ENCODE data around the gene MSL3. TPM values are rescaled to one million over a fixed set of nuclear protein-coding genes. Genes with fewer than 3 reads are reported as not detected.

The MSL3 gene
- polyA plus RNA-seq, 2 of the 4 experiments (the other 2 are of a cell fraction), result 32.4 to 51.7 TPM

DNA sequence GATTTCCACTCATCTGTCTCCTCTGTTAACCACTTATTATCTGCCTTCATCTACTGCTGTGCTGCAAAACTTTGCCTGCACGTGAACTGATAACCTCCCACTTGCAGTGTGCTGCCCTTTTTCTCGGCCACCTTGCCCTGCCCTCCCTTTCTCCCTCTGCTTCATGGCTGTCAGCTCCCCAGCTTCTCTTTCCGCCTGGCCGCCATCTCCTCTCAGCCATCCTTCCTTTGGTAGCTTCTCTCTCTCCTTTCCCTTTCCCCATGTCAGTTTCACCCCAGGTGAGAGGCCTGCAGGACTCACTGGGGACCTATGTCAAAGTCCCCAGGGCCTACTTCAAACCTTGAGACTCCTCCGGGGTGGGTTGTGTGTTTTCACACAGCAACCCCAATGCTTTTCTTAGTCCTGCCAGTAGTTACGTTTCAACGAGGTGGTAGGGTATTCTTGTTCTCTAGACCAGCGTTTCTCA lies 6.6 kb downstream of the MSL3 start:
- no peak for DNase-seq (ENCODE audit: low read depth in 1 of 2, low spot score in 1 of 2)
- WGBS (ENCODE audit: missing lambda C conversion rate), result 83% methylated on average over 8 of the region's 8 CpGs
- H3K27ac ChIP-seq, result no peak overlapping the region
- H3K4me1 ChIP-seq, result peaks cover 9% of the 10 kb centered on the region
- no peak for FAIRE-seq
- H3K9me3 ChIP-seq, result no peaks in the 10 kb centered on the region
- no peak overlapping the region for H3K4me2 ChIP-seq
- H3K4me3 ChIP-seq, result no peak overlapping the region
- TF ChIP-seq, protein P1, sequence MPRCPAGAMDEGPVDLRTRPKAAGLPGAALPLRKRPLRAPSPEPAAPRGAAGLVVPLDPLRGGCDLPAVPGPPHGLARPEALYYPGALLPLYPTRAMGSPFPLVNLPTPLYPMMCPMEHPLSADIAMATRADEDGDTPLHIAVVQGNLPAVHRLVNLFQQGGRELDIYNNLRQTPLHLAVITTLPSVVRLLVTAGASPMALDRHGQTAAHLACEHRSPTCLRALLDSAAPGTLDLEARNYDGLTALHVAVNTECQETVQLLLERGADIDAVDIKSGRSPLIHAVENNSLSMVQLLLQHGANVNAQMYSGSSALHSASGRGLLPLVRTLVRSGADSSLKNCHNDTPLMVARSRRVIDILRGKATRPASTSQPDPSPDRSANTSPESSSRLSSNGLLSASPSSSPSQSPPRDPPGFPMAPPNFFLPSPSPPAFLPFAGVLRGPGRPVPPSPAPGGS (IDR thresholded peaks at IDR 0.05), result no peak
- no peak for TF ChIP-seq MAZ (IDR thresholded peaks at IDR 0.05; ENCODE audit: borderline replicate concordance, low read depth, low read length)
- TF ChIP-seq ZNF302 (CRISPR knock-in tag; IDR thresholded peaks at IDR 0.05), result no peak
- TF ChIP-seq USF2 (IDR thresholded peaks at IDR 0.05), result no peak
- no peak for TF ChIP-seq HOXA7 (CRISPR knock-in tag; IDR thresholded peaks at IDR 0.05)
- no peak for TF ChIP-seq EHMT2 (IDR thresholded peaks at IDR 0.05; ENCODE audit: low read depth)
- TF ChIP-seq EHF (CRISPR knock-in tag; IDR thresholded peaks at IDR 0.05), result no peak
- TF ChIP-seq, protein P2, sequence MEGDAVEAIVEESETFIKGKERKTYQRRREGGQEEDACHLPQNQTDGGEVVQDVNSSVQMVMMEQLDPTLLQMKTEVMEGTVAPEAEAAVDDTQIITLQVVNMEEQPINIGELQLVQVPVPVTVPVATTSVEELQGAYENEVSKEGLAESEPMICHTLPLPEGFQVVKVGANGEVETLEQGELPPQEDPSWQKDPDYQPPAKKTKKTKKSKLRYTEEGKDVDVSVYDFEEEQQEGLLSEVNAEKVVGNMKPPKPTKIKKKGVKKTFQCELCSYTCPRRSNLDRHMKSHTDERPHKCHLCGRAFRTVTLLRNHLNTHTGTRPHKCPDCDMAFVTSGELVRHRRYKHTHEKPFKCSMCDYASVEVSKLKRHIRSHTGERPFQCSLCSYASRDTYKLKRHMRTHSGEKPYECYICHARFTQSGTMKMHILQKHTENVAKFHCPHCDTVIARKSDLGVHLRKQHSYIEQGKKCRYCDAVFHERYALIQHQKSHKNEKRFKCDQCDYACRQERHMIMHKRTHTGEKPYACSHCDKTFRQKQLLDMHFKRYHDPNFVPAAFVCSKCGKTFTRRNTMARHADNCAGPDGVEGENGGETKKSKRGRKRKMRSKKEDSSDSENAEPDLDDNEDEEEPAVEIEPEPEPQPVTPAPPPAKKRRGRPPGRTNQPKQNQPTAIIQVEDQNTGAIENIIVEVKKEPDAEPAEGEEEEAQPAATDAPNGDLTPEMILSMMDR (IDR thresholded peaks at IDR 0.05), result no peak
- TF ChIP-seq FOSL2 (IDR thresholded peaks at IDR 0.05), result no peak
- TF ChIP-seq FOSL2 (CRISPR knock-in tag; IDR thresholded peaks at IDR 0.05), result no peak
- TF ChIP-seq GATA3 (IDR thresholded peaks at IDR 0.05; ENCODE audit: borderline replicate concordance), result no peak
- no peak for TF ChIP-seq CEBPB (IDR thresholded peaks at IDR 0.05)
- no peak for TF ChIP-seq NFE2L2 (conservative IDR thresholded peaks at IDR 0.05; ENCODE audit: low read length)
- no peak for TF ChIP-seq REST (IDR thresholded peaks at IDR 0.05)
- no peak for TF ChIP-seq FOSB (CRISPR knock-in tag; IDR thresholded peaks at IDR 0.05)
- no peak for TF ChIP-seq RAD21 (conservative IDR thresholded peaks at IDR 0.05 in 1 of 2, IDR thresholded peaks at IDR 0.05 in 1 of 2)
- no peak for ATAC-seq
- ChIA-PET CTCF (interaction anchor here (0.6 kb wide), 1 partner anchor 934 kb away, joined by 3 read pairs; no protein-coding TSS in a partner anchor), POLR2A (no interaction called here)

DNA sequence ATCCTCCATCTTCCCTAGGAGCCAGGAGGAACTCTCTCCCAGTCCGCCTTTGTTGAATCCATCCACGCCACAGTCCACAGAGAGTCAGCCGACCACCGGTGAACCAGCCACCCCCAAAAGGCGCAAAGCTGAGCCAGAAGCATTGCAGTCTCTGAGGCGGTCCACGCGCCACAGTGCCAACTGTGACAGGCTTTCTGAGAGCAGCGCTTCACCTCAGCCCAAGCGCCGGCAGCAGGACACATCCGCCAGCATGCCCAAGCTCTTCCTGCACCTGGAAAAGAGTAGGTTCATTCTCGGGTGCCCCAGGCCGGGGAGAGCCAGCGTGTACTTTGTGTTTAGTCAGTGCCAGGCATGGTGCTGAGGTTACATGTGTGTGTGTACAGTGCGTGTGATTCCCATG lies 7.4 kb downstream of the MSL3 start:
- Histone ChIP-seq H3K9me3 (no peaks in the 10 kb centered on the region), H3K4me3 (no peak overlapping the region), H3K27ac (no peak overlapping the region), H3K4me1 (peaks cover 3% of the 10 kb centered on the region; the same call in 1 of the 3 replicates), H3K4me2 (no peak overlapping the region)
- no peak for TF ChIP-seq KDM5A (IDR thresholded peaks at IDR 0.05)
- TF ChIP-seq HEYL (CRISPR knock-in tag; IDR thresholded peaks at IDR 0.05), result no peak
- TF ChIP-seq POLR2AphosphoS2 (conservative IDR thresholded peaks at IDR 0.05; ENCODE audit: low read length), result no peak
- TF ChIP-seq CHD4 (IDR thresholded peaks at IDR 0.05; ENCODE audit: borderline replicate concordance), result no peak
- no peak for TF ChIP-seq USF2 (IDR thresholded peaks at IDR 0.05)
- ChIA-PET CTCF (interaction anchor here (1.0 to 1.1 kb wide), 2 partner anchors 8 to 235 kb away, joined by 3 read pairs; partner anchors contain the start of gene MSL3), POLR2A (no interaction called here)
- 94% methylated on average over 9 of the region's 16 CpGs for WGBS (ENCODE audit: missing lambda C conversion rate)
- DNase-seq (ENCODE audit: low read depth in 1 of 2, low spot score in 1 of 2) (no peak), FAIRE-seq (no peak), ATAC-seq (no peak)
